Esophagus mucosa (tissue), 1 donor: ENCODE results near the gene IFNGR2. TPM values are rescaled to one million over a fixed set of nuclear protein-coding genes. Genes with fewer than 3 reads are reported as not detected.

ENCODE experiments used
- total RNA-seq: library from RNA; stranded (reverse); gene quantifications from one replicate; pipeline ENCODE4 v1.2.4, GENCODE V29; 2023
- donor health status: DM: yes; HTN: yes; CAD: no.

Gene IFNGR2
- total RNA-seq, 1 donor from 2014 or later: 86.8 TPM

Other genes starting within 250 kb of the IFNGR2 start
- gene IFNAR2, start 173.5 kb upstream of the IFNGR2 start, total RNA-seq: 7.7 TPM
- gene IL10RB, start 137.0 kb upstream of the IFNGR2 start, total RNA-seq: 27.5 TPM
- gene IFNAR1, start 78.4 kb upstream of the IFNGR2 start, total RNA-seq: 15.5 TPM
- 15.1 TPM for gene TMEM50B, start 76.6 kb downstream of the IFNGR2 start, total RNA-seq
- 0.52 TPM for gene DNAJC28, start 88.3 kb downstream of the IFNGR2 start, total RNA-seq
- gene GART, start 138.7 kb downstream of the IFNGR2 start, total RNA-seq: 61.3 TPM
- gene SON, start 139.6 kb downstream of the IFNGR2 start, total RNA-seq: 129 TPM
- gene DONSON, start 185.3 kb downstream of the IFNGR2 start, total RNA-seq: 8.2 TPM
- 17.4 TPM for gene CRYZL1, start 238.3 kb downstream of the IFNGR2 start, total RNA-seq
- 9.8 TPM for gene ITSN1, start 239.1 kb downstream of the IFNGR2 start, total RNA-seq